Coronary artery (tissue), 2 donors: ENCODE results near the gene CRKL.

Source experiments
- DNase-seq: peaks from one replicate; pipeline ENCODE4 v3.0.0-alpha.2; 2017; ENCODE audit warnings: low spot score
- H3K27ac ChIP-seq, 2 donors: fragments of 200-600 bp; sonication (generic); one replicate each; pipeline ENCODE4 v1.5.1; 2016 to 2019
- H3K4me3 ChIP-seq: fragments of 200-600 bp; sonication (generic); 2 replicates; pipeline ENCODE4 v1.5.1; 2016; ENCODE audit warnings: mild to moderate bottlenecking, moderate library complexity
- CTCF ChIP-seq: fragments of 200-600 bp; sonication (generic); IDR thresholded peaks from one replicate; pipeline ENCODE4 v1.5.1; 2019; ENCODE audit warnings: antibody characterized with exemption

Gene CRKL

GRCh38 chr22:20916916-20917810 is at the start of gene CRKL:
TSS of gene CRKL (plus strand) at chr22:20917407. CDS start at chr22:20917935, 528 bp downstream.
- peak; percentile 97 for DNase-seq
- H3K4me3 ChIP-seq = peak within 1 kb of the TSS; percentile 94
- TF ChIP-seq CTCF = peak; percentile 93
- peak within 1 kb of the TSS; percentile 95 to 97 for H3K27ac ChIP-seq

- DNase-seq = no peak
- TF ChIP-seq CTCF = no peak
- Histone ChIP-seq H3K4me3 (no peak overlapping the region), H3K27ac (peak overlapping the region; percentile 48 to 88)
Measured at GRCh38 chr22:20868025-20868962, 48.9 kb upstream of the CRKL start.

- H3K27ac ChIP-seq = no peak overlapping the region
- no peak overlapping the region for H3K4me3 ChIP-seq
- DNase-seq = no peak
- no peak for TF ChIP-seq CTCF
Measured at GRCh38 chr22:20869234-20869633, 48.0 kb upstream of the CRKL start.

- no peak for DNase-seq
- Histone ChIP-seq H3K27ac (no peak overlapping the region), H3K4me3 (no peak overlapping the region)
- TF ChIP-seq CTCF = no peak
Measured at GRCh38 chr22:20873214-20873613, 44.0 kb upstream of the CRKL start.

GRCh38 chr22:20875296-20875695 is 41.9 kb upstream of the CRKL start:
- H3K27ac ChIP-seq = no peak overlapping the region
- TF ChIP-seq CTCF = no peak
- no peak for DNase-seq
- H3K4me3 ChIP-seq = no peak overlapping the region

GRCh38 chr22:20877715-20878114 is 39.5 kb upstream of the CRKL start:
- Histone ChIP-seq H3K27ac (no peak overlapping the region), H3K4me3 (no peak overlapping the region)
- no peak for DNase-seq
- no peak for TF ChIP-seq CTCF
